Fibroblast of skin of abdomen (primary cell): Measurements from ENCODE around the gene PTPRT.
"Not testable (repeated sequence)": the region's sequence is repeated elsewhere in the genome, so short reads cannot be mapped to it uniquely, and the experiment has no call there.

ENCODE experiments used
- DNase-seq: peaks from one replicate; pipeline ENCODE4 v3.0.0-alpha.2; 2013

Gene PTPRT

GRCh38 chr20:42270539-42270938 is 919.2 kb downstream of the PTPRT start:
- DNase-seq: no peak

- no peak for DNase-seq
These were observed 921.8 kb downstream of the PTPRT start for GRCh38 chr20:42267793-42268384.

GRCh38 chr20:42261766-42262270 is 927.9 kb downstream of the PTPRT start:
- DNase-seq: no peak

GRCh38 chr20:42260184-42260583 is 929.5 kb downstream of the PTPRT start:
- DNase-seq: no peak

- DNase-seq: no peak
These were observed 930.3 kb downstream of the PTPRT start for GRCh38 chr20:42259389-42259788.

GRCh38 chr20:42258564-42259302 is 931.0 kb downstream of the PTPRT start:
- no peak for DNase-seq

GRCh38 chr20:42255821-42256220 is 933.9 kb downstream of the PTPRT start:
- DNase-seq: no peak

GRCh38 chr20:42254673-42255072 is 935.0 kb downstream of the PTPRT start:
- DNase-seq: no peak

- no peak for DNase-seq
These were observed 937.6 kb downstream of the PTPRT start for GRCh38 chr20:42252116-42252515.

GRCh38 chr20:42218621-42219374 is 970.9 kb downstream of the PTPRT start:
- DNase-seq: no peak

- DNase-seq: no peak
These were observed 975.6 kb downstream of the PTPRT start for GRCh38 chr20:42214074-42214473.

- DNase-seq: no peak
These were observed 977.3 kb downstream of the PTPRT start for GRCh38 chr20:42212391-42212790.

- not testable (repeated sequence) for DNase-seq
These were observed 983.1 kb downstream of the PTPRT start for GRCh38 chr20:42206557-42206956.

GRCh38 chr20:42204109-42204660 is 985.5 kb downstream of the PTPRT start:
- DNase-seq: no peak

- DNase-seq: no peak
These were observed 992.1 kb downstream of the PTPRT start for GRCh38 chr20:42197599-42197998.

- no peak for DNase-seq
These were observed 996.6 kb downstream of the PTPRT start for GRCh38 chr20:42193119-42193518.

GRCh38 chr20:42192321-42192720 is 997.4 kb downstream of the PTPRT start:
- DNase-seq: no peak

- DNase-seq: no peak
These were observed 998.4 kb downstream of the PTPRT start for GRCh38 chr20:42191140-42191860.

- no peak for DNase-seq
These were observed 999.6 kb downstream of the PTPRT start for GRCh38 chr20:42190084-42190483.

- no peak for DNase-seq
These were observed 1003.4 kb downstream of the PTPRT start for GRCh38 chr20:42186337-42186736.

GRCh38 chr20:42183147-42183546 is 1006.6 kb downstream of the PTPRT start:
- DNase-seq: no peak

GRCh38 chr20:42181064-42181463 is 1008.6 kb downstream of the PTPRT start:
- no peak for DNase-seq
